ENCODE results near the gene CARD19. TPM values are rescaled to one million over a fixed set of nuclear protein-coding genes. Genes with fewer than 3 reads are reported as not detected.

The CARD19 gene
- total RNA-seq, 1 experiment from 2014 or later: 36.6 TPM

GRCh38 chr9:93050231-93050630 is 45.8 kb upstream of the CARD19 start:
- TF ChIP-seq CTCF (IDR thresholded peaks at IDR 0.05; ENCODE audit: unreplicated experiment): no peak
- Mint-ChIP-seq H3K27ac (ENCODE audit: low read depth, unreplicated experiment) (no peak overlapping the region), H3K36me3 (ENCODE audit: insufficient read depth, unreplicated experiment) (no peaks in the 10 kb centered on the region), H3K4me1 (ENCODE audit: insufficient read depth, unreplicated experiment) (no peaks in the 10 kb centered on the region), H3K4me3 (ENCODE audit: unreplicated experiment) (no peak overlapping the region), H3K9me3 (ENCODE audit: unreplicated experiment) (peaks cover 1% of the 10 kb centered on the region), H3K27me3 (ENCODE audit: insufficient read depth, unreplicated experiment) (peaks cover 14% of the 10 kb centered on the region)
- no TSS peak for BruUV-seq (replicated peaks)
- no peak for DNase-seq (ENCODE audit: unreplicated experiment)
- intact Hi-C loops (cut with micrococcal nuclease): no loop called here
- ChIA-PET POLR2A (no interaction called here), CTCF (interaction anchor here (1.0 kb wide), 1 partner anchor 45 kb away, joined by 3 read pairs; no protein-coding TSS in a partner anchor)

- no TSS peak for BruUV-seq (replicated peaks)
- no peaks in the 10 kb centered on the region for H3K9me3 Mint-ChIP-seq (ENCODE audit: unreplicated experiment)
- no peak overlapping the region for H3K27ac Mint-ChIP-seq (ENCODE audit: low read depth, unreplicated experiment)
- no peaks in the 10 kb centered on the region for H3K36me3 Mint-ChIP-seq (ENCODE audit: insufficient read depth, unreplicated experiment)
- intact Hi-C loops (cut with micrococcal nuclease): no loop called here
- no peaks in the 10 kb centered on the region for H3K4me1 Mint-ChIP-seq (ENCODE audit: insufficient read depth, unreplicated experiment)
- TF ChIP-seq CTCF (IDR thresholded peaks at IDR 0.05; ENCODE audit: unreplicated experiment): no peak
- no peak for DNase-seq (ENCODE audit: unreplicated experiment)
- H3K27me3 Mint-ChIP-seq (ENCODE audit: insufficient read depth, unreplicated experiment): peaks cover 14% of the 10 kb centered on the region
- H3K4me3 Mint-ChIP-seq (ENCODE audit: unreplicated experiment): no peak overlapping the region
- POLR2A ChIA-PET: no interaction called here
- CTCF ChIA-PET: interaction anchor here (0.6 to 1.1 kb wide), 2 partner anchors 46 to 351 kb away, joined by 3 to 5 read pairs; no protein-coding TSS in a partner anchor
These were observed 44.3 kb upstream of the CARD19 start for GRCh38 chr9:93051680-93052089.

- Mint-ChIP-seq H3K4me1 (ENCODE audit: insufficient read depth, unreplicated experiment) (no peaks in the 10 kb centered on the region), H3K36me3 (ENCODE audit: insufficient read depth, unreplicated experiment) (no peaks in the 10 kb centered on the region), H3K27me3 (ENCODE audit: insufficient read depth, unreplicated experiment) (peaks cover 14% of the 10 kb centered on the region), H3K9me3 (ENCODE audit: unreplicated experiment) (no peaks in the 10 kb centered on the region), H3K27ac (ENCODE audit: low read depth, unreplicated experiment) (no peak overlapping the region), H3K4me3 (ENCODE audit: unreplicated experiment) (no peak overlapping the region)
- ChIA-PET CTCF (interaction anchor here (0.9 to 1.2 kb wide), 2 partner anchors 50 to 492 kb away, joined by 4 to 9 read pairs; no protein-coding TSS in a partner anchor), POLR2A (interaction anchor here (1.2 kb wide), 1 partner anchor 22 kb away, joined by 3 read pairs; no protein-coding TSS in a partner anchor)
- BruUV-seq (replicated peaks): no TSS peak
- intact Hi-C loops (cut with micrococcal nuclease): no loop called here
- TF ChIP-seq CTCF (IDR thresholded peaks at IDR 0.05; ENCODE audit: unreplicated experiment): no peak
- DNase-seq (ENCODE audit: unreplicated experiment): no peak
These were observed 43.1 kb upstream of the CARD19 start for GRCh38 chr9:93052791-93053540.

GRCh38 chr9:93053781-93054331 is 42.2 kb upstream of the CARD19 start:
- H3K27ac Mint-ChIP-seq (ENCODE audit: low read depth, unreplicated experiment): no peak overlapping the region
- H3K4me3 Mint-ChIP-seq (ENCODE audit: unreplicated experiment): no peak overlapping the region
- peaks cover 11% of the 10 kb centered on the region for H3K27me3 Mint-ChIP-seq (ENCODE audit: insufficient read depth, unreplicated experiment)
- H3K36me3 Mint-ChIP-seq (ENCODE audit: insufficient read depth, unreplicated experiment): no peaks in the 10 kb centered on the region
- DNase-seq (ENCODE audit: unreplicated experiment): no peak
- POLR2A ChIA-PET: interaction anchor here (1.2 kb wide), 2 partner anchors 10 to 21 kb away, joined by 3 to 4 read pairs; no protein-coding TSS in a partner anchor
- no TSS peak for BruUV-seq (replicated peaks)
- H3K9me3 Mint-ChIP-seq (ENCODE audit: unreplicated experiment): no peaks in the 10 kb centered on the region
- TF ChIP-seq CTCF (IDR thresholded peaks at IDR 0.05; ENCODE audit: unreplicated experiment): no peak
- intact Hi-C loops (cut with micrococcal nuclease): no loop called here
- CTCF ChIA-PET: interaction anchor here (0.6 to 1.2 kb wide), 2 partner anchors 51 to 259 kb away, joined by 3 to 9 read pairs; no protein-coding TSS in a partner anchor
- no peaks in the 10 kb centered on the region for H3K4me1 Mint-ChIP-seq (ENCODE audit: insufficient read depth, unreplicated experiment)
